Smooth muscle cell (in vitro differentiated cells): Measurements from ENCODE around the gene RHEBL1. TPM values are rescaled to one million over a fixed set of nuclear protein-coding genes. Genes with fewer than 3 reads are reported as not detected.
A peak's percentile ranks its signal among the peaks of the same experiment; 100 is the strongest.

ENCODE experiments used
- DNase-seq: peaks from one replicate; lab custom pipeline; 2025; ENCODE audit not compliant: unreplicated experiment; lab: John Stamatoyannopoulos, UW
- H2AFZ ChIP-seq: fragments of 200-600 bp; sonication (generic); 2 replicates; pipeline ENCODE4 v1.6.0; 2016; ENCODE audit warnings: antibody characterized with exemption, low read depth, mild to moderate bottlenecking
- H3F3A ChIP-seq: fragments of 200-600 bp; sonication (generic); 2 replicates; pipeline ENCODE4 v1.6.0; 2017; ENCODE audit warnings: antibody characterized with exemption, low read depth
- H3K27ac ChIP-seq: fragments of 200-600 bp; sonication (generic); 2 replicates; pipeline ENCODE4 v1.5.1; 2016; ENCODE audit warnings: low read depth, mild to moderate bottlenecking
- H3K27me3 ChIP-seq: fragments of 200-600 bp; sonication (generic); 2 replicates; pipeline ENCODE4 v1.6.1; 2016; ENCODE audit warnings: low read depth, mild to moderate bottlenecking
- H3K36me3 ChIP-seq: fragments of 200-600 bp; sonication (generic); 2 replicates; pipeline ENCODE4 v1.5.1; 2016; ENCODE audit warnings: low read depth
- H3K4me1 ChIP-seq: fragments of 200-600 bp; sonication (generic); 2 replicates; pipeline ENCODE4 v1.5.1; 2016; ENCODE audit warnings: low read depth
- H3K4me2 ChIP-seq: fragments of 200-600 bp; sonication (generic); 2 replicates; pipeline ENCODE4 v1.6.0; 2016; ENCODE audit warnings: mild to moderate bottlenecking
- H3K4me3 ChIP-seq: fragments of 200-600 bp; sonication (generic); 2 replicates; pipeline ENCODE4 v1.5.1; 2016; ENCODE audit warnings: mild to moderate bottlenecking
- H3K79me2 ChIP-seq: fragments of 200-600 bp; sonication (generic); 2 replicates; pipeline ENCODE4 v1.6.0; 2016; ENCODE audit warnings: low read depth, mild to moderate bottlenecking
- H3K9ac ChIP-seq: fragments of 200-600 bp; sonication (generic); 2 replicates; pipeline ENCODE4 v1.6.0; 2016; ENCODE audit warnings: low read depth
- H3K9me3 ChIP-seq: fragments of 200-600 bp; sonication (generic); replicated peaks from 2 replicates; pipeline ENCODE4 v1.5.1; 2016; ENCODE audit warnings: low read depth
- H4K20me1 ChIP-seq: fragments of 200-600 bp; sonication (generic); 2 replicates; pipeline ENCODE4 v1.6.0; 2016; ENCODE audit warnings: low read depth
- CTCF ChIP-seq: fragments of 200-600 bp; sonication (generic); IDR thresholded peaks from 2 replicates; pipeline ENCODE4 v1.5.1; 2017; ENCODE audit warnings: borderline replicate concordance, mild to moderate bottlenecking, antibody characterized with exemption; ENCODE audit not compliant: insufficient read depth, poor library complexity, severe bottlenecking
- WGBS: methylation state at CpG from one replicate; pipeline ENCODE4 v1.1.7; 2016; ENCODE audit warnings: low lambda C conversion rate; 5-methylcytosine and 5-hydroxymethylcytosine counted together
- polyA plus RNA-seq: library from polyadenylated mRNA; unstranded; fragments of >200 nt; fragmentation: Nextera tagmentation; extraction: Ambion mirVana; gene quantifications from 2 replicates; pipeline ENCODE4 v1.2.1, GENCODE V29; 2016
- total RNA-seq: library from RNA; depleted of rRNA; stranded (reverse); fragments of >200 nt; gene quantifications from 2 replicates; pipeline ENCODE4 v1.2.3, GENCODE V29; 2014

RHEBL1 gene
- total RNA-seq (0.76 and 1.3 TPM in 2 replicates), polyA plus RNA-seq (2.1 TPM in 2 replicates)

- H3K27ac ChIP-seq: peak within 1 kb of the TSS; percentile 48
Observed at GRCh38 chr12:49069507-49070346, at the start of gene RHEBL1. TSS of gene RHEBL1 (minus strand) at chr12:49069979. CDS start at chr12:49069785, 194 bp downstream.

GRCh38 chr12:49111206-49111605 lies 41.4 kb upstream of the RHEBL1 start:
- H3K9me3 ChIP-seq: no peaks in the 10 kb centered on the region
- H4K20me1 ChIP-seq: peaks cover 36% of the 10 kb centered on the region
- peaks cover 21% of the 10 kb centered on the region for H3F3A ChIP-seq
- no peaks in the 10 kb centered on the region for H3K27me3 ChIP-seq
- peak overlapping the region; percentile 25 for H3K9ac ChIP-seq
- H3K36me3 ChIP-seq: no peaks in the 10 kb centered on the region
- no peak for TF ChIP-seq CTCF
- peak overlapping the region; percentile 96 for H3K4me3 ChIP-seq
- H3K27ac ChIP-seq: peak overlapping the region; percentile 93
- peaks cover 42% of the 10 kb centered on the region for H3K79me2 ChIP-seq
- no peak for DNase-seq
- peak overlapping the region; percentile 84 for H2AFZ ChIP-seq
- peak overlapping the region; percentile 85 for H3K4me2 ChIP-seq
- WGBS: 50% methylated on average over 6 of the region's 6 CpGs
- peaks cover 14% of the 10 kb centered on the region for H3K4me1 ChIP-seq

More at GRCh38 chr12:49069507-49070346, at the start of gene RHEBL1:
- no peaks in the 10 kb centered on the region for H4K20me1 ChIP-seq
- H3K36me3 ChIP-seq: no peaks in the 10 kb centered on the region
- peak within 1 kb of the TSS; percentile 65 for H3K4me3 ChIP-seq
- H3F3A ChIP-seq: no peaks in the 10 kb centered on the region
- H3K4me1 ChIP-seq: peaks cover 5% of the 10 kb centered on the region
- H3K9me3 ChIP-seq: no peaks in the 10 kb centered on the region
- peak within 1 kb of the TSS; percentile 40 for H3K9ac ChIP-seq
- under 1% methylated on average over 60 of the region's 60 CpGs for WGBS
- no peaks in the 10 kb centered on the region for H3K27me3 ChIP-seq
- no peak for TF ChIP-seq CTCF
- H3K4me2 ChIP-seq: peak within 1 kb of the TSS; percentile 83
- no peaks in the 10 kb centered on the region for H3K79me2 ChIP-seq
- peak within 1 kb of the TSS; percentile 88 for H2AFZ ChIP-seq
- peak; percentile 92 for DNase-seq

GRCh38 chr12:49110464-49111155 lies 40.8 kb upstream of the RHEBL1 start, which contains the start of gene LMBR1L:
TSS of gene LMBR1L (minus strand) at chr12:49110847. CDS start at chr12:49110555, 292 bp downstream.
- WGBS: under 1% methylated on average over 43 of the region's 43 CpGs
- Histone ChIP-seq H3K4me2 (peak within 1 kb of the TSS; percentile 98), H3K36me3 (no peaks in the 10 kb centered on the region), H3K9me3 (no peaks in the 10 kb centered on the region), H3K4me1 (peaks cover 14% of the 10 kb centered on the region), H3K27ac (peak within 1 kb of the TSS; percentile 93), H4K20me1 (peaks cover 42% of the 10 kb centered on the region), H3K9ac (peak within 1 kb of the TSS; percentile 95), H3K79me2 (peaks cover 48% of the 10 kb centered on the region), H3F3A (peaks cover 21% of the 10 kb centered on the region), H3K4me3 (peak within 1 kb of the TSS; percentile 96), H2AFZ (peak within 1 kb of the TSS; percentile 84), H3K27me3 (no peaks in the 10 kb centered on the region)
- peak; percentile 16 for TF ChIP-seq CTCF
- peak; percentile 80 for DNase-seq
